Smooth muscle cell (in vitro differentiated cells): ENCODE results near the gene STPG4. TPM values are rescaled to one million over a fixed set of nuclear protein-coding genes. Genes with fewer than 3 reads are reported as not detected.

Experiments
- DNase-seq: peaks from one replicate; lab custom pipeline; 2025; ENCODE audit not compliant: unreplicated experiment; lab: John Stamatoyannopoulos, UW
- H2AFZ ChIP-seq: fragments of 200-600 bp; sonication (generic); 2 replicates; pipeline ENCODE4 v1.6.0; 2016; ENCODE audit warnings: antibody characterized with exemption, low read depth, mild to moderate bottlenecking
- H3F3A ChIP-seq: fragments of 200-600 bp; sonication (generic); 2 replicates; pipeline ENCODE4 v1.6.0; 2017; ENCODE audit warnings: antibody characterized with exemption, low read depth
- H3K27ac ChIP-seq: fragments of 200-600 bp; sonication (generic); 2 replicates; pipeline ENCODE4 v1.5.1; 2016; ENCODE audit warnings: low read depth, mild to moderate bottlenecking
- H3K27me3 ChIP-seq: fragments of 200-600 bp; sonication (generic); 2 replicates; pipeline ENCODE4 v1.6.1; 2016; ENCODE audit warnings: low read depth, mild to moderate bottlenecking
- H3K36me3 ChIP-seq: fragments of 200-600 bp; sonication (generic); 2 replicates; pipeline ENCODE4 v1.5.1; 2016; ENCODE audit warnings: low read depth
- H3K4me1 ChIP-seq: fragments of 200-600 bp; sonication (generic); 2 replicates; pipeline ENCODE4 v1.5.1; 2016; ENCODE audit warnings: low read depth
- H3K4me2 ChIP-seq: fragments of 200-600 bp; sonication (generic); 2 replicates; pipeline ENCODE4 v1.6.0; 2016; ENCODE audit warnings: mild to moderate bottlenecking
- H3K4me3 ChIP-seq: fragments of 200-600 bp; sonication (generic); 2 replicates; pipeline ENCODE4 v1.5.1; 2016; ENCODE audit warnings: mild to moderate bottlenecking
- H3K79me2 ChIP-seq: fragments of 200-600 bp; sonication (generic); 2 replicates; pipeline ENCODE4 v1.6.0; 2016; ENCODE audit warnings: low read depth, mild to moderate bottlenecking
- H3K9ac ChIP-seq: fragments of 200-600 bp; sonication (generic); 2 replicates; pipeline ENCODE4 v1.6.0; 2016; ENCODE audit warnings: low read depth
- H3K9me3 ChIP-seq: fragments of 200-600 bp; sonication (generic); replicated peaks from 2 replicates; pipeline ENCODE4 v1.5.1; 2016; ENCODE audit warnings: low read depth
- H4K20me1 ChIP-seq: fragments of 200-600 bp; sonication (generic); 2 replicates; pipeline ENCODE4 v1.6.0; 2016; ENCODE audit warnings: low read depth
- WGBS: methylation state at CpG from one replicate; pipeline ENCODE4 v1.1.7; 2016; ENCODE audit warnings: low lambda C conversion rate; 5-methylcytosine and 5-hydroxymethylcytosine counted together
- polyA plus RNA-seq: library from polyadenylated mRNA; unstranded; fragments of >200 nt; fragmentation: Nextera tagmentation; extraction: Ambion mirVana; gene quantifications from 2 replicates; pipeline ENCODE4 v1.2.1, GENCODE V29; 2016
- total RNA-seq: library from RNA; depleted of rRNA; stranded (reverse); fragments of >200 nt; gene quantifications from 2 replicates; pipeline ENCODE4 v1.2.3, GENCODE V29; 2014
- TF ChIP-seq, protein P1 (sequence below): fragments of 200-600 bp; sonication (generic); IDR thresholded peaks from 2 replicates; pipeline ENCODE4 v1.5.1; 2017; ENCODE audit warnings: borderline replicate concordance, mild to moderate bottlenecking, antibody characterized with exemption; ENCODE audit not compliant: insufficient read depth, poor library complexity, severe bottlenecking

The STPG4 gene
- total and polyA plus RNA-seq, 2 experiments from 2014 or later = 0.54 TPM; not detected in 1

DNA sequence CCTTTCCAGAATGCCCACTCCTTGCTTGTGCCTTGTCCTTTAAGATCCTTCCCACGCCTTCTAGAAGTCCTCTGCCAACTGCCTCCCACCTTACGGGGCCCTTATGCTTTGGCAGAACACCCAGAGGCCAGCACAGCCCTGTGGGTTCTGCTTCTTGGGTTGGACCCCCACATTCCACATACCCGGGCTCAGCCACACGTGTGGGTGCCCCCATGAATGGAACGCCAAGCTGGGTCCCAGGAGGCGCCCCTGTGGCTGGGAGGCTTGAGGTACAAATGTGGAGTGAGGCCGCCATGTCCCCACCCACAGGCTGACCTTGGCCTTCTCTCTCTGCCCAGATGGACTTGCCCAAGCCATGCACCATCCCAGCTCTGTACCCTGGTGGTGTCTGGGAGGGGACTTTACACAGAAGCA is 74.2 kb downstream of the STPG4 start:
- Histone ChIP-seq H3K4me3 (no peak overlapping the region), H3K27ac (no peak overlapping the region), H3K36me3 (no peaks in the 10 kb centered on the region), H4K20me1 (no peaks in the 10 kb centered on the region), H3K9ac (no peak overlapping the region), H3K9me3 (no peaks in the 10 kb centered on the region), H2AFZ (no peak overlapping the region), H3K79me2 (no peaks in the 10 kb centered on the region), H3K27me3 (no peaks in the 10 kb centered on the region), H3K4me1 (peaks cover 4% of the 10 kb centered on the region), H3F3A (peaks cover 5% of the 10 kb centered on the region), H3K4me2 (no peak overlapping the region)
- TF ChIP-seq, protein P1, sequence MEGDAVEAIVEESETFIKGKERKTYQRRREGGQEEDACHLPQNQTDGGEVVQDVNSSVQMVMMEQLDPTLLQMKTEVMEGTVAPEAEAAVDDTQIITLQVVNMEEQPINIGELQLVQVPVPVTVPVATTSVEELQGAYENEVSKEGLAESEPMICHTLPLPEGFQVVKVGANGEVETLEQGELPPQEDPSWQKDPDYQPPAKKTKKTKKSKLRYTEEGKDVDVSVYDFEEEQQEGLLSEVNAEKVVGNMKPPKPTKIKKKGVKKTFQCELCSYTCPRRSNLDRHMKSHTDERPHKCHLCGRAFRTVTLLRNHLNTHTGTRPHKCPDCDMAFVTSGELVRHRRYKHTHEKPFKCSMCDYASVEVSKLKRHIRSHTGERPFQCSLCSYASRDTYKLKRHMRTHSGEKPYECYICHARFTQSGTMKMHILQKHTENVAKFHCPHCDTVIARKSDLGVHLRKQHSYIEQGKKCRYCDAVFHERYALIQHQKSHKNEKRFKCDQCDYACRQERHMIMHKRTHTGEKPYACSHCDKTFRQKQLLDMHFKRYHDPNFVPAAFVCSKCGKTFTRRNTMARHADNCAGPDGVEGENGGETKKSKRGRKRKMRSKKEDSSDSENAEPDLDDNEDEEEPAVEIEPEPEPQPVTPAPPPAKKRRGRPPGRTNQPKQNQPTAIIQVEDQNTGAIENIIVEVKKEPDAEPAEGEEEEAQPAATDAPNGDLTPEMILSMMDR = no peak
- WGBS = 97% methylated on average over 7 of the region's 7 CpGs
- DNase-seq = no peak

DNA sequence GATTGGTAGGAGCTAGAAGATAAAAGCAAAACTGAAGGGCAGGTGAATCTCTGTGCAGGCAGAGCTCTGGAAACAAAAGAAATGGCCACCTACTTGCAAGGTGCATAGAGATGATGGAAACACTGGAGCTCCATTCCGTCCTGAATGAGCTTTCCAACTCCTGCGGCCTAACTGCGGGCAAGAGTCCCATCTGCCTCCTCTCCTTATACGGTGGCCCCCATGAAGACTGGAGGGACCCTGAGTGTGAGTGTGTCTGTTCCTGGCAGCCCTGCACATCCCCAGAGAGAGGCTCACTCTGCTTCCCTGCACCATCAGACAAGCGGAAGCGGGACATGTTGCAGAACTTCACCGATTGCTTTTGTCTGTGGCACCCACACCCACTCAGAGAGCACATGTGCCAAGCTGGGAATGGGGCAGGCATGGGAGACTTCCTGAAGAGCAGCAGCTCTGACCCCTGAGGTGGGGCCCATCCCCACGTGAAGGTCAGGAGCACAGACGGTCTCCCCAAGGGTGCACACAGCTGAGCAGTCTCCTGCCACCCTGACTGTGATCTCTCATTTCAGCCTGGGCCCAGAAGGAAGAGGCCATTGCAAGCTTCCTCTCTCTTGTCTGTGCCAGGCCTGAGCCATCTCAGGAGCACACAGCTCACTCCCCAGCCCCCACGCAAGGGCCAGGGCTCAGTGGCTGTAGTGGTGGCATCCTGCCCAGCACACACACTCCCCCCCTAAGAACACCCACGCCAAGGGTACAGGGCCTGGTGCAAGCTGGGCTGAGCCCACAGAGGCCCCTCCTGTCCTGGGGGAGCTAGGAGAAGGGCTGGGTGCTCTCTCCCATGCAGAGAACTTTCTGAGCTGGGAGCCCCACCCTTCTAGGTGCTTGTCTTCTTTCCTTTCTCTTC is 75.3 kb downstream of the STPG4 start:
- Histone ChIP-seq H3K79me2 (no peaks in the 10 kb centered on the region), H3K27me3 (no peaks in the 10 kb centered on the region), H3K4me3 (no peak overlapping the region), H4K20me1 (no peaks in the 10 kb centered on the region), H3F3A (peaks cover 5% of the 10 kb centered on the region), H3K9me3 (no peaks in the 10 kb centered on the region), H3K36me3 (no peaks in the 10 kb centered on the region), H3K4me2 (no peak overlapping the region), H3K4me1 (peaks cover 4% of the 10 kb centered on the region), H2AFZ (no peak overlapping the region), H3K27ac (no peak overlapping the region), H3K9ac (no peak overlapping the region)
- no peak for DNase-seq
- TF ChIP-seq, protein P1 = no peak
- WGBS = 91% methylated on average over 11 of the region's 11 CpGs

DNA sequence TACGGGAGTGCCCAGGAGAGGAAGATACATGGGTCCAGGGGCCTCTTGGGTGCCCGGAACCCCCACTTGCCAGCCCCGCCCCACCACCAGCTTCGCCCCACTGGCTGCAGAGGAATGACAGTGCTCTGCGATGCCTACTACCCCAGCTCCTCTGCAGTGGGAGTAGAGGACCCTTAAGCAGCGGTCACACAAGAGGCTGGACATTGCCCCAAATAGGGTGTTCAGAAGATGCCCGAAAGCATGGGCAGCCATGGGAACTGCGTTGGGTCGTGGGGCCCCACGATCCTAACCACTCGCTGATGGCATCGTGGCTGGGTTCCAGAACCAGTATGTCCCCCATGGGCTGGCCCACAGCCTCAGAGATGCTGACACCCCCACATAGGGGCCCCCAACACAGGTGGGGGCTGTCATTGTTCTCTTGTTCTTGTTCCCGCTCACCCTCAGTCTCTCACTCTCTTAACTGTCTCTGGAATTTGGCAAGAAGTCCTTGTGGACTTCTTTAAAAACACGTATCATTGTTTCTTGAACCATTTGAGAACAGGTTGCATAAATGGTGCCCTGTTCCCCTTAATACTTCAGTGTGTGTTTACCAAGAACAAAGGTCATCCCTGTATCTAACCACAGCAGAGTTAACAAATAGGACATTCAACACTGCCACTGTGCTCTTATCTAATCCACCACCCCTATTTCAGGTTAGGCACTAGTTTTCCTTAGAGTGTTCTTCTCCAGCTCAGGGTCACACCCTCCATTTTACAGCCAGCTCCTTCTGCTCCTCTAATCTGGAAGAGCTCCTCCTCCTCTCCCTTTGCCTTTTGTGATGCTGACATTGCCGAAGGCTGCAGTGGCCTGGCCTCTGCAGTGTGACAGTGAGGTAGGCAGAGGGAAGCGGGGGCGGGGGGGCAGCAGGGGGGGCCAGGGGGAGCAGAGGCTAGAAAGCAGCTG is 76.3 kb downstream of the STPG4 start:
- Histone ChIP-seq H3K4me3 (no peak overlapping the region), H2AFZ (no peak overlapping the region), H3K27me3 (no peaks in the 10 kb centered on the region), H3K9ac (no peak overlapping the region), H3K4me1 (peaks cover 4% of the 10 kb centered on the region), H3F3A (peaks cover 5% of the 10 kb centered on the region), H3K27ac (no peak overlapping the region), H3K36me3 (no peaks in the 10 kb centered on the region), H3K79me2 (no peaks in the 10 kb centered on the region), H3K9me3 (no peaks in the 10 kb centered on the region), H4K20me1 (no peaks in the 10 kb centered on the region), H3K4me2 (no peak overlapping the region)
- DNase-seq = no peak
- TF ChIP-seq, protein P1 = no peak
- WGBS = 90% methylated on average over 17 of the region's 17 CpGs
